ENCODE data around the gene CUL7.

Gene CUL7

DNA sequence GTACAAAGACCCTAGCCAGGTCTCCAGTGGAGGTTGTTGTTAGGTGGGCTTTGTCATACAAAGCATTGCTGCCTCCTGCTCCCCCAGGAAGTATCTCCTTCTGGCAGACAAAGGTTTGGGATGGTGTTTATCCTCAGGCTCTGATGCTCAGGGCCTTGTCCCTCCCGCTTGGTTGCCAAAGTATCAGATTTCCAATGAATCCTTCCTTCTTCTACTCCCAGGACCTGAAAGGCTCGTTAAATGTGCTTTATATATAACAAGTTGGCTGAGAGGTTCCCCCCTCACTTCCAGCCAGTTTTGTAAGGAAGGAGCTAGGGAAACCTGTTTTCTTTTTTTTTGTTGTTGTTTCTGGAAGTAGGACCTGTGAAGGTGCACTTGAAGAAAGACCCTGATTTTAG is 36.9 kb upstream of the CUL7 start:
- DNase-seq: no peak
- TF ChIP-seq, protein P1, sequence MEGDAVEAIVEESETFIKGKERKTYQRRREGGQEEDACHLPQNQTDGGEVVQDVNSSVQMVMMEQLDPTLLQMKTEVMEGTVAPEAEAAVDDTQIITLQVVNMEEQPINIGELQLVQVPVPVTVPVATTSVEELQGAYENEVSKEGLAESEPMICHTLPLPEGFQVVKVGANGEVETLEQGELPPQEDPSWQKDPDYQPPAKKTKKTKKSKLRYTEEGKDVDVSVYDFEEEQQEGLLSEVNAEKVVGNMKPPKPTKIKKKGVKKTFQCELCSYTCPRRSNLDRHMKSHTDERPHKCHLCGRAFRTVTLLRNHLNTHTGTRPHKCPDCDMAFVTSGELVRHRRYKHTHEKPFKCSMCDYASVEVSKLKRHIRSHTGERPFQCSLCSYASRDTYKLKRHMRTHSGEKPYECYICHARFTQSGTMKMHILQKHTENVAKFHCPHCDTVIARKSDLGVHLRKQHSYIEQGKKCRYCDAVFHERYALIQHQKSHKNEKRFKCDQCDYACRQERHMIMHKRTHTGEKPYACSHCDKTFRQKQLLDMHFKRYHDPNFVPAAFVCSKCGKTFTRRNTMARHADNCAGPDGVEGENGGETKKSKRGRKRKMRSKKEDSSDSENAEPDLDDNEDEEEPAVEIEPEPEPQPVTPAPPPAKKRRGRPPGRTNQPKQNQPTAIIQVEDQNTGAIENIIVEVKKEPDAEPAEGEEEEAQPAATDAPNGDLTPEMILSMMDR (IDR thresholded peaks at IDR 0.05; ENCODE audit: low read depth, low read length): no peak
- Histone ChIP-seq H3K36me3 (peaks cover 3% of the 10 kb centered on the region), H3K27me3 (ENCODE audit: insufficient read depth, low read depth, severe bottlenecking) (no peaks in the 10 kb centered on the region), H3K9me3 (ENCODE audit: severe bottlenecking) (no peaks in the 10 kb centered on the region), H3K27ac (no peak overlapping the region), H3K4me3 (ENCODE audit: low read depth, low read length) (no peak overlapping the region)

DNA sequence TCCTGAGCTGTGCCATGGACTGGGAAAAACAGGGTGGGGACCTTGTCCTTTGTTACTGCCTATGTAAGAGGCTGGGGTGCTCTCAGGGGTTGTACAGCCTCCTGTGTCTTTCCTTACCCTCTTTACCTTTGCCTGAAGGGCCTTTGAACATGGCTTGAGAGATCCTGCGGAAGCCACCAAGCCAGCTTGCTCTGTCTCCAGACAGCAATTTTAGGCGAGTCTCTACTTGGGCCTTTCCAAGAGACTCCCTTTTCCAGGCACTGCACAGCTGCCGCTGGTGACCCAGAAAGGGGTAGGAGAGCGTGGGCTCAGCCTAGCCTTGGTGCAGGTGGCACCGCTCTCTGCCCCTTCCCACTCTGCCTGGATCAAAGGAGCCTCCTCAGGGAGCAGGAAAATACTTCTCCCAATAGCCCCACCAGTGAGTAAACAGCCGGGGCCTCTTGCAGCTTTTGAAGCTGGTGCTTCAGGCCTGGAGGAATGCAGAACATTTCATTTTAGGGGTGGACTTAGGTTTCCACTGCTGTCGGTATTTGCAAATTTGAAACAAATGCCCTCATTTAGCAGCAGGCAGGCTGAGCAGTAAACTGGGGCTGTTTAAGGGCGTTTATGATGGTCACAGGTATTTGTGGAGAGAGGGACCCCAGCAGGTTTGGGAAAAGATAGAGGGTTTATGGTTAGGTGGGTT is 36.4 kb upstream of the CUL7 start:
- peaks cover 3% of the 10 kb centered on the region for H3K36me3 ChIP-seq
- DNase-seq: no peak
- no peaks in the 10 kb centered on the region for H3K27me3 ChIP-seq (ENCODE audit: insufficient read depth, low read depth, severe bottlenecking)
- H3K4me3 ChIP-seq (ENCODE audit: low read depth, low read length): no peak overlapping the region
- no peak overlapping the region for H3K27ac ChIP-seq
- TF ChIP-seq, protein P1 (IDR thresholded peaks at IDR 0.05; ENCODE audit: low read depth, low read length): no peak
- H3K9me3 ChIP-seq (ENCODE audit: severe bottlenecking): no peaks in the 10 kb centered on the region

DNA sequence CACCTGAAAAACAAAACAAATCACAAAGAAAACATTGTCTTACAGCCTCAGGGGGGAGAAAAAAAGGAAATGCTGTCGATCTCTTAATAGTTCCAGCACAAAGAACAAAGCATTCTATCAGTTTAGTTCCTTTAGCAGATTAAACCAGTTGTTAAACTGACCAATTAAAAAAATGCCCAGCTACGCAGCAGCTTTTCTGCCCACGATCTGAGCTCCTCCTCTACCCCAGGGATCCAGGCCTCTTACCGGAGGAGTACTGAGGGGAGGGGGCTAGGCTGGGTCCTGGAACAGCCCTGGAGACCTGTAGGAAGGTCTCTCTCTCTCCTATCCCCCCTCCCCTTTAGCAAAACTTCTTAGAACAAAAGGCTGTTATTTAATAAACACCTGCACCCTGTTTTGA is 35.8 kb upstream of the CUL7 start:
- TF ChIP-seq, protein P1 (IDR thresholded peaks at IDR 0.05; ENCODE audit: low read depth, low read length): no peak
- no peak overlapping the region for H3K27ac ChIP-seq
- no peak for DNase-seq
- no peak overlapping the region for H3K4me3 ChIP-seq (ENCODE audit: low read depth, low read length)
- H3K9me3 ChIP-seq (ENCODE audit: severe bottlenecking): no peaks in the 10 kb centered on the region
- H3K27me3 ChIP-seq (ENCODE audit: insufficient read depth, low read depth, severe bottlenecking): no peaks in the 10 kb centered on the region
- peaks cover 3% of the 10 kb centered on the region for H3K36me3 ChIP-seq

DNA sequence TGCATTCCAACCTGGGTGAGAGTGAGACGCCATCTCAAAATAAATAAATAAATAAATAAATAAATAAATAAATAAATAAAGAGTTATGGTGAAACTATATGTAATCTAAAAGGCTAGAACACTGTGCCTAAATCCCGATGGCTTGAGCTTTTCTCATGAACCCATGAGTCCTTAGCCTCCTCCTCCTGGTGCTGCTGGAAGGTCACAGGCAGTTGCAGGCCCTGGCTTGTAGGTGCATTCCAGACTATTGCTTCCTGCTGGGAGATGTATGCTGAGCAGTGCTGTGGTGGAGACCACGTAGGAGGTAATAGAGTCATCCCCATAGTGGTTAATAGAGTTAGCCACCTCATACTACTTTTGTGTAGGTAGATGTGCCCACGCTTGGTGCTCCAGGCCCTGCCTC is 35.0 kb upstream of the CUL7 start:
- no peak for DNase-seq
- peaks cover 3% of the 10 kb centered on the region for H3K36me3 ChIP-seq
- no peak overlapping the region for H3K4me3 ChIP-seq (ENCODE audit: low read depth, low read length)
- TF ChIP-seq, protein P1 (IDR thresholded peaks at IDR 0.05; ENCODE audit: low read depth, low read length): no peak
- no peaks in the 10 kb centered on the region for H3K9me3 ChIP-seq (ENCODE audit: severe bottlenecking)
- H3K27me3 ChIP-seq (ENCODE audit: insufficient read depth, low read depth, severe bottlenecking): no peaks in the 10 kb centered on the region
- H3K27ac ChIP-seq: no peak overlapping the region

DNA sequence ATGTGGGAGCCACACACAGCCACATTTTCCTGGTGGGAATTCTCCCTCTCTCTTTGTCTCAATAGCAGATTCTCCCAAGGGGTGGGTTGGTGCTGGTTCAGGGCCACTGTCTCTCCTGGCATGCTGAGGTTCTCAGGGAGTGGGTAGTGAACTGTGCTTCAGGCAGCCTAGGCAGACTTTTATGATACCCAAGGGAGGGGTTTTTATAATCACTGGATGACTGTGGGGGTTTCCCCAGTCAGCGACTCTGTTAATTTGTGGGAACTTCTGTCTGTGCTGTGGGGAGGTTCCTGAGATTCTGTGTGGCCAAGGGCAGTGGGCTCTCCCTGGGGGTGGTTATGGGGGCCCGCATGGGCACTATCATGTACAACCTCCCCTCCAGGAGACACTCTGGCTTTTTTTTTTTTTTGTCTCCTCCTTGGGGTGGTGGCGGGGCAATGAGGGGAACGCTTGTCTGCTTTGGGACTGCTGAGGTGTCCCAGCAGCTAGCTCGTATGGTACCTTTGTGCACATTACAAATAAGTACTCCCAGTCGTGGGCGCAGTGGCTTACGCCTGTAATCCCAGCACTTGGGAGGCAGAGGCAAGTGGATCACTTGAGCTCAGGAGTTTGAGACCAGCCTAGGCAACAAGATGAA is 32.5 kb upstream of the CUL7 start:
- Histone ChIP-seq H3K27me3 (ENCODE audit: insufficient read depth, low read depth, severe bottlenecking) (no peaks in the 10 kb centered on the region), H3K9me3 (ENCODE audit: severe bottlenecking) (no peaks in the 10 kb centered on the region), H3K4me3 (ENCODE audit: low read depth, low read length) (no peak overlapping the region), H3K36me3 (no peaks in the 10 kb centered on the region), H3K27ac (no peak overlapping the region)
- no peak for DNase-seq
- TF ChIP-seq, protein P1 (IDR thresholded peaks at IDR 0.05; ENCODE audit: low read depth, low read length): no peak

All from WERI-Rb-1 (cell line).